ENCODE measurements around the gene TMEM120B. TPM values are rescaled to one million over a fixed set of nuclear protein-coding genes. Genes with fewer than 3 reads are reported as not detected.
A peak's percentile ranks its signal among the peaks of the same experiment; 100 is the strongest.

TMEM120B gene
- total RNA-seq, 1 experiment from 2014 or later, result 20.5 TPM

DNA sequence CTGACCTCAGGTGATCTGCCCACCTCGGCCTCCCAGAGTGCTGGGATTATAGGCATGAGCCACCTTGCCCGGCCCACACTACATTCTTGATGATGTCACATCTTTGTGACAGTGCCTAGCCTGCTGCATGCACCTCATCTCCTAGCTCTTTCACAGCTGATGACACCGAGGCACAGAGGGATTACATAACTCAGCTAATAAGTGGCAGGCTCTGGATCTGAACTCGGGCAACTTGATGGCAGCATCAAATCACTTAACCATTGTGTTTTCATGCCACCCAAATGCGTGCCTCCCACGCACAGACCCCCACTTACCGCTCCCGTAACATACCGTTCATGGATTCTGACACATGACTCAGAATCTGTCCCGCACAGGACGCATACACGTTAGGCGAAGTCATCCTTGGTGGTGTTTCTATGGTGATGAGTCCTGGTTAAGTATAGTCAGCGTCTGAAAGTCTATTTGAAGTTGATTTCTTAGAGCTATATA, 7.4 kb downstream of the TMEM120B start:
- CTCF ChIA-PET, result no interaction called here
- H3K9me3 ChIP-seq (ENCODE audit: control insufficient read depth in 1 of 2, insufficient read depth in 1 of 2, low read depth in 1 of 2, low read length in 2 of 2), result no peaks in the 10 kb centered on the region
- no TSS peak for BruUV-seq (replicated peaks)
- H3K27ac ChIP-seq (ENCODE audit: low read depth, low read length), result no peak overlapping the region
- H2AFZ ChIP-seq (ENCODE audit: low read depth, low read length, poor library complexity, severe bottlenecking), result no peak overlapping the region
- H3K4me1 ChIP-seq (ENCODE audit: control insufficient read depth in 1 of 2, insufficient read depth in 2 of 2, low read length in 2 of 2), result peaks cover 0 to 16% of the 10 kb centered on the region in 2 experiments; a peak in 2 of 4 replicates
- no peaks in the 10 kb centered on the region for H3K9me2 ChIP-seq (ENCODE audit: insufficient read depth)
- RAD21 ChIA-PET (ENCODE audit: low non-redundant PET in 1 of 2, low total read pairs in 2 of 2, uncharacterized antibody in 2 of 2, unreplicated experiment in 2 of 2), result no interaction called here
- H3K9ac ChIP-seq (ENCODE audit: low read length), result no peak overlapping the region
- intact Hi-C loops (cut with micrococcal nuclease), result no loop called here
- DNase-seq (ENCODE audit: low read depth, low spot score) (no peak), ATAC-seq (no peak; the same call in 1 of the 2 replicates)
- peak overlapping the region; percentile 19; the same call in 1 of the 2 replicates for H3K4me2 ChIP-seq (ENCODE audit: low read length)
- POLR2A ChIA-PET, result no interaction called here
- H4K20me1 ChIP-seq (ENCODE audit: insufficient read depth), result no peaks in the 10 kb centered on the region
- H3K27me3 ChIP-seq (ENCODE audit: insufficient read depth, low read length), result no peaks in the 10 kb centered on the region
- H3K79me2 ChIP-seq (ENCODE audit: insufficient read depth, low read length), result peaks cover 68% of the 10 kb centered on the region
- H3K36me3 ChIP-seq (ENCODE audit: control insufficient read depth in 1 of 2, insufficient read depth in 2 of 2, low read length in 2 of 2), result peaks cover 0 to 5% of the 10 kb centered on the region in 2 experiments; a peak in 1 of 4 replicates
- H3K4me3 ChIP-seq (replicated peaks in 1 of 2; ENCODE audit: low read depth in 1 of 2, low read length in 2 of 2), result no peak overlapping the region
- TF ChIP-seq, protein P1, sequence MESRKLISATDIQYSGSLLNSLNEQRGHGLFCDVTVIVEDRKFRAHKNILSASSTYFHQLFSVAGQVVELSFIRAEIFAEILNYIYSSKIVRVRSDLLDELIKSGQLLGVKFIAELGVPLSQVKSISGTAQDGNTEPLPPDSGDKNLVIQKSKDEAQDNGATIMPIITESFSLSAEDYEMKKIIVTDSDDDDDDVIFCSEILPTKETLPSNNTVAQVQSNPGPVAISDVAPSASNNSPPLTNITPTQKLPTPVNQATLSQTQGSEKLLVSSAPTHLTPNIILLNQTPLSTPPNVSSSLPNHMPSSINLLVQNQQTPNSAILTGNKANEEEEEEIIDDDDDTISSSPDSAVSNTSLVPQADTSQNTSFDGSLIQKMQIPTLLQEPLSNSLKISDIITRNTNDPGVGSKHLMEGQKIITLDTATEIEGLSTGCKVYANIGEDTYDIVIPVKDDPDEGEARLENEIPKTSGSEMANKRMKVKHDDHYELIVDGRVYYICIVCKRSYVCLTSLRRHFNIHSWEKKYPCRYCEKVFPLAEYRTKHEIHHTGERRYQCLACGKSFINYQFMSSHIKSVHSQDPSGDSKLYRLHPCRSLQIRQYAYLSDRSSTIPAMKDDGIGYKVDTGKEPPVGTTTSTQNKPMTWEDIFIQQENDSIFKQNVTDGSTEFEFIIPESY (IDR thresholded peaks at IDR 0.05; ENCODE audit: extremely low read depth, insufficient replicate concordance, low read length), result no peak
- TF ChIP-seq EGR1 (IDR thresholded peaks at IDR 0.05; ENCODE audit: low read depth) (no peak), YY1 (IDR thresholded peaks at IDR 0.05; ENCODE audit: extremely low read depth, insufficient replicate concordance, low read depth, low read length) (no peak), ELF1 (IDR thresholded peaks at IDR 0.05; ENCODE audit: borderline replicate concordance, low read depth) (no peak), CBX3 (IDR thresholded peaks at IDR 0.05; ENCODE audit: low read depth) (no peak), SRF (IDR thresholded peaks at IDR 0.05; ENCODE audit: low read depth) (no peak), EZH2 (IDR thresholded peaks at IDR 0.05) (no peak), JUND (IDR thresholded peaks at IDR 0.05) (no peak), EZH2phosphoT487 (IDR thresholded peaks at IDR 0.05; ENCODE audit: borderline replicate concordance) (no peak), RAD21 (IDR thresholded peaks at IDR 0.05; ENCODE audit: low read depth) (no peak), FOSL1 (IDR thresholded peaks at IDR 0.05; ENCODE audit: low read depth) (no peak), ZFX (IDR thresholded peaks at IDR 0.05) (no peak), SIN3A (IDR thresholded peaks at IDR 0.05; ENCODE audit: low read depth) (no peak), SP1 (IDR thresholded peaks at IDR 0.05; ENCODE audit: low read depth) (no peak), ZNF274 (IDR thresholded peaks at IDR 0.05; ENCODE audit: low read depth, low read length) (no peak)
- TF ChIP-seq, protein P2, sequence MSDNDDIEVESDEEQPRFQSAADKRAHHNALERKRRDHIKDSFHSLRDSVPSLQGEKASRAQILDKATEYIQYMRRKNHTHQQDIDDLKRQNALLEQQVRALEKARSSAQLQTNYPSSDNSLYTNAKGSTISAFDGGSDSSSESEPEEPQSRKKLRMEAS (IDR thresholded peaks at IDR 0.05), result no peak
- TF ChIP-seq, protein P3, sequence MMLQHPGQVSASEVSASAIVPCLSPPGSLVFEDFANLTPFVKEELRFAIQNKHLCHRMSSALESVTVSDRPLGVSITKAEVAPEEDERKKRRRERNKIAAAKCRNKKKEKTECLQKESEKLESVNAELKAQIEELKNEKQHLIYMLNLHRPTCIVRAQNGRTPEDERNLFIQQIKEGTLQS (IDR thresholded peaks at IDR 0.05), result no peak
- TF ChIP-seq, protein P4, sequence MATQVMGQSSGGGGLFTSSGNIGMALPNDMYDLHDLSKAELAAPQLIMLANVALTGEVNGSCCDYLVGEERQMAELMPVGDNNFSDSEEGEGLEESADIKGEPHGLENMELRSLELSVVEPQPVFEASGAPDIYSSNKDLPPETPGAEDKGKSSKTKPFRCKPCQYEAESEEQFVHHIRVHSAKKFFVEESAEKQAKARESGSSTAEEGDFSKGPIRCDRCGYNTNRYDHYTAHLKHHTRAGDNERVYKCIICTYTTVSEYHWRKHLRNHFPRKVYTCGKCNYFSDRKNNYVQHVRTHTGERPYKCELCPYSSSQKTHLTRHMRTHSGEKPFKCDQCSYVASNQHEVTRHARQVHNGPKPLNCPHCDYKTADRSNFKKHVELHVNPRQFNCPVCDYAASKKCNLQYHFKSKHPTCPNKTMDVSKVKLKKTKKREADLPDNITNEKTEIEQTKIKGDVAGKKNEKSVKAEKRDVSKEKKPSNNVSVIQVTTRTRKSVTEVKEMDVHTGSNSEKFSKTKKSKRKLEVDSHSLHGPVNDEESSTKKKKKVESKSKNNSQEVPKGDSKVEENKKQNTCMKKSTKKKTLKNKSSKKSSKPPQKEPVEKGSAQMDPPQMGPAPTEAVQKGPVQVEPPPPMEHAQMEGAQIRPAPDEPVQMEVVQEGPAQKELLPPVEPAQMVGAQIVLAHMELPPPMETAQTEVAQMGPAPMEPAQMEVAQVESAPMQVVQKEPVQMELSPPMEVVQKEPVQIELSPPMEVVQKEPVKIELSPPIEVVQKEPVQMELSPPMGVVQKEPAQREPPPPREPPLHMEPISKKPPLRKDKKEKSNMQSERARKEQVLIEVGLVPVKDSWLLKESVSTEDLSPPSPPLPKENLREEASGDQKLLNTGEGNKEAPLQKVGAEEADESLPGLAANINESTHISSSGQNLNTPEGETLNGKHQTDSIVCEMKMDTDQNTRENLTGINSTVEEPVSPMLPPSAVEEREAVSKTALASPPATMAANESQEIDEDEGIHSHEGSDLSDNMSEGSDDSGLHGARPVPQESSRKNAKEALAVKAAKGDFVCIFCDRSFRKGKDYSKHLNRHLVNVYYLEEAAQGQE (IDR thresholded peaks at IDR 0.05; ENCODE audit: low read depth), result no peak
- TF ChIP-seq, protein P5, sequence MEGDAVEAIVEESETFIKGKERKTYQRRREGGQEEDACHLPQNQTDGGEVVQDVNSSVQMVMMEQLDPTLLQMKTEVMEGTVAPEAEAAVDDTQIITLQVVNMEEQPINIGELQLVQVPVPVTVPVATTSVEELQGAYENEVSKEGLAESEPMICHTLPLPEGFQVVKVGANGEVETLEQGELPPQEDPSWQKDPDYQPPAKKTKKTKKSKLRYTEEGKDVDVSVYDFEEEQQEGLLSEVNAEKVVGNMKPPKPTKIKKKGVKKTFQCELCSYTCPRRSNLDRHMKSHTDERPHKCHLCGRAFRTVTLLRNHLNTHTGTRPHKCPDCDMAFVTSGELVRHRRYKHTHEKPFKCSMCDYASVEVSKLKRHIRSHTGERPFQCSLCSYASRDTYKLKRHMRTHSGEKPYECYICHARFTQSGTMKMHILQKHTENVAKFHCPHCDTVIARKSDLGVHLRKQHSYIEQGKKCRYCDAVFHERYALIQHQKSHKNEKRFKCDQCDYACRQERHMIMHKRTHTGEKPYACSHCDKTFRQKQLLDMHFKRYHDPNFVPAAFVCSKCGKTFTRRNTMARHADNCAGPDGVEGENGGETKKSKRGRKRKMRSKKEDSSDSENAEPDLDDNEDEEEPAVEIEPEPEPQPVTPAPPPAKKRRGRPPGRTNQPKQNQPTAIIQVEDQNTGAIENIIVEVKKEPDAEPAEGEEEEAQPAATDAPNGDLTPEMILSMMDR (IDR thresholded peaks at IDR 0.05 in 2 of 3, conservative IDR thresholded peaks at IDR 0.05 in 1 of 3; ENCODE audit: borderline replicate concordance in 1 of 3, insufficient read depth in 1 of 3, low read depth in 2 of 3, low read length in 2 of 3), result no peak

All from HCT116 (cell line).